Activated naive CD8-positive, alpha-beta T cell treated with anti-CD3 and anti-CD28 coated beads, Interleukin-2, amount 50 U/mL, for 16 hours (primary cell): ENCODE measurements around the gene ACTL8.

ENCODE experiments used
- DNase-seq: peaks from one replicate; pipeline ENCODE4 v3.0.0-alpha.2; 2020; ENCODE audit warnings: low read depth, low spot score

ACTL8 gene

DNA sequence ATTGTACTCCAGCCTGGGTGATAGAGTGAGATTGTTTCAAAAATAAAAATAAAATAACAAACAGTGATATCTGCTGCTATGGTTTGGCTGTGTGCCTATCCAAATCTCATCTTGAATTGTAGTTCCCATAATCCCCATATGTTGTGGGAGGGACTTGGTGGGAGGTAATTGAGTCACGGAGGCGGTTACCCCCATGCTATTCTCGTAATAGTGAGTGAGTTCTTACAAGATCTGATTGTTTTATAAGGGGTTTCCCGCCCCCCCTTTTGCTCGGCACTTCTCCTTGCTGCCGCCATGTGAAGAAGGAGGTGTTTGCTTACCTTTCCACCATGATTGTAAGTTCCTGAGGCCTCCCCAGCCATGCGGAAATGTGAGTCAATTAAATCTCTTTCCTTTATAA, 47.8 kb downstream of the ACTL8 start:
- no peak for DNase-seq

DNA sequence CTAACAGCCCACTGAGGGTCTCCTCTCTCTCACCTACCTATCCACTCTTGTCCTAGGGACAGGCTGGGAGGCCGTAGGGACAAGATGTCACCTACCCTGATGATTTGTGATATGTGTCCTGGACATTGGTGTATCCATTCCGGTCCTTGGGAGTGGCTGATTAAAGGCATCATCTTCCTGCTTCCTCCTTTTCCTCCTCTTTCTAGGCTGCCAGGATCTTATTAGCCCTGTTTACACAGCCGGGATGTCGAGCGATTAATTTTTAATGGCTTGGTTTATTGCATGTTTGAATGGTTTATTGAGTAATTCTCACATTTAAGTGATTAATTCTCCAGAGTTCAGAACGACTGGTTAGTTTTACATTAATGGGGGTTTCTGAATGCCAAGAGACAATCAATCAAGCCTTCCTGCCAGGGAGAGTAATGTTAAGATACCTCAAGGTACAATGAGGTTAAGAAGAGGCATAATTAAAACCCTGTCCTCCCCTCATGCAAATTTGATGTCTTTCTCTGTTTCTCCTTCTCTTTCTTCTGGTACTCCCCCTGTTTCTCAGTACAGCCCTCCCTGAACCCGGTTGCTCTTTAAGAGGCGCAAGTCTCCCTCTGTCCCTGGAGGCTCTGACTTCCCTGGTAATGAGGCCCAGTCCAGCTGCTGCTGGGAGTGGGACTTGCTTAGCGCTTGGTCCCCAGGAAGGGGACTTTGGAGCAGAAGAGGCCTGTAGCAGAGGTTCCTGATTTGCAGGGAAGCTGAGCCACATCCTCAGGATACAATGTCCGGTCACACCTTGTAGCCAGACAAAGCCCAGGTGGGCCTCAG, 50.9 kb downstream of the ACTL8 start:
- no peak for DNase-seq

DNA sequence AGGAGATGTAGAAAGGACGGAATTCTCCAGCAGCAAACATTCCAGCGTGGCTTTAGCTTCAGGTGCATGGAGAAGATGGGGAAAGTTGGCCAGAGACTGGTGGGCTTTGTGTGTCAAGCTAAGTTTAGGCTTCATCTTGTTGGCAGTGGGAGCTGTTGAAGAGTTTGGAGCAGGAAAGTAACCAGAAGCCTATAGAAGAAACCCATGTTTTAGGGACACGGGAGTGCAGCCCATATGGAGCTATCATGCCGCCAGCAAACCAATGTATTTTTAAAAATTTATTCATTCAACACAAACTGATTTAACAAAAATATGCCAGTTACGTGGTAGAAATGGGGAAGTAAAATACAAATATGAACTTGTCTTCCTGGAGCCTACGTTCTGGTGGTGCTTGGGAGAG, 53.7 kb downstream of the ACTL8 start:
- no peak for DNase-seq

DNA sequence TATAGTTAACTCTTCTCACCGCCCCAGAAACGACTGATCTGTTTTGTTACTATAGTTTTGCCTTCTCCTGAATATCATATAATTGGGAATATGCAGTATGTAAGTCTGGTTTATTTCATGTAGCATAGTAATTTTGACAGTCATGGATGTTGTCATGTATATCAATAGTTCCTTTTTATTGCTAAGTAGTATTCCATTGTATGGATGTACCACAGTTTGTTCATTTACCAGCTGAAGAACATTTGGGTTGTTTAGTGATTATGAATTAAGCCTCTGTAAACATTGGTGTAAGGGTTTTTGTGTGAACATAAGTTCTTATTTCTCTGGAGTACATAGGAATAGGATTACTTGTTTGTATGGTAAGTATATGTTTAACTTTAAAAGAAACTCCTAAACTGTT, 55.5 kb downstream of the ACTL8 start:
- no peak for DNase-seq

DNA sequence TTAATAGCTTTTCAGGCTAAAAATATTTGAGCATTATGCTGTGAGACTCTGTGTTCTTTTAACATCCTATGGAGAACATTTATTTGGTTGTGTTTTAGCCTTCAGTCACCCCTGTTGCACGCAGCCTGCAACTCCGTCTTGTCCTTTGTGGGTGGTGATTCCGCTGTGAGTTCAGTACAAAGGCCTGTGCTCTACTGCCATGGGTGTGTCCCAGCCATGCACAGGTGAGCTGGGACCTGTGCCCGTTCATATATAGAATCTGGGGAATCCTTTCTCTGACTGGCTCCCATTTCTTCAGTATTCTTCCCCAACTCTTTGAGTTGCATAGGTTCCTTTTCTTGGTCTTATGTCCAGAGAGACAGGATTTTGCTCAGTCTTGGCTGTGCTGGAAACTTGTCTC, 61.4 kb downstream of the ACTL8 start:
- no peak for DNase-seq

DNA sequence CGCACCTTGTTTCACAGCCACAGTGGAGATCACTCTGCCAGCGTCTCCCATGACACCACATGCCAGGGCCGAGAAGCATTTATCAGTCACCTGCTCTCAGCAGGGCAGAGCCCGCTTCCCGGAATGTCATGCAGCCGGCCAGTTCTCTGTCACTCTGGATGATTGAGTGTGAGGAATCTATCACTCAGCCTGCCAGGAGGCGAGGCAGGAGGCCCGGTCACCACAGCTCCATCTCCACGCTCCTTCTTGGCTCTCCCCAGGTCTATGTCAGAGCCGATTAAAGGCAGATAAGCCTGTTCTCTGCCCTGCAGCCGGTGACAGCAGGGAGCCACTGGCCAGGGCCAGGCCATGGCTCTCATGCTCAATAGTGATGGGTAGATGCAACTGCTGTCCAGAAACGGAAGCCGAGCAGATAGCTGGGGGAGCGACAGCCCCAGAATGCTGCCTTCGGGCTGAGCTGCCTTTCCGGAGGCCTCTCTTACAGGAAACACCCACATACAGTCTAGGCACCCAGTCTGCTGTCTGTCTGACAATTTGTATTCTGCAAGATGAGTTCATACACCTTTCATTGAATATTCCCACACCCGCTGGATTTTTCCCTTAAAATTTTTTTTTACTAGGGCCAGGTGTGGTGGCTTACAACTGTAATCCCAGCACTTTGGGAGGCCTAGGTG, 64.1 kb downstream of the ACTL8 start:
- no peak for DNase-seq

DNA sequence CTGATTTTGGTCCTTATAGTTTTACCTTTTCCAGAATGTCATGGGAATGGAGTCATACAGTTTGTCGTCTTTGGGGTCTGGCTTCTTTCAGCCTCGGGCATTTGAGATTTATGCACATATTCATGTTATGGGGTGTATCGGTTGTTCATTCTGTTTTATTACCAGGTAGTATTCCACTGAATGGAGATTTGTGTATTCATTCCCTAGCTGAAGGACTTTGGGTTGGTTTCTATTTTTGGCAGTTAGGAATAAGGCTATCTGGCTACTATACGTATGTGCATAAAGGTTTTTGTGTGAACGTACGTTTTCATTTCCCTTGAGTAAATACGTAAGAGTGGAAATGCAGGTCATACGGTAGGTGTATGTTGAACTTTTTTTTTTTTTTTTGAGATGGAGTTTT, 65.1 kb downstream of the ACTL8 start:
- DNase-seq, result no peak

DNA sequence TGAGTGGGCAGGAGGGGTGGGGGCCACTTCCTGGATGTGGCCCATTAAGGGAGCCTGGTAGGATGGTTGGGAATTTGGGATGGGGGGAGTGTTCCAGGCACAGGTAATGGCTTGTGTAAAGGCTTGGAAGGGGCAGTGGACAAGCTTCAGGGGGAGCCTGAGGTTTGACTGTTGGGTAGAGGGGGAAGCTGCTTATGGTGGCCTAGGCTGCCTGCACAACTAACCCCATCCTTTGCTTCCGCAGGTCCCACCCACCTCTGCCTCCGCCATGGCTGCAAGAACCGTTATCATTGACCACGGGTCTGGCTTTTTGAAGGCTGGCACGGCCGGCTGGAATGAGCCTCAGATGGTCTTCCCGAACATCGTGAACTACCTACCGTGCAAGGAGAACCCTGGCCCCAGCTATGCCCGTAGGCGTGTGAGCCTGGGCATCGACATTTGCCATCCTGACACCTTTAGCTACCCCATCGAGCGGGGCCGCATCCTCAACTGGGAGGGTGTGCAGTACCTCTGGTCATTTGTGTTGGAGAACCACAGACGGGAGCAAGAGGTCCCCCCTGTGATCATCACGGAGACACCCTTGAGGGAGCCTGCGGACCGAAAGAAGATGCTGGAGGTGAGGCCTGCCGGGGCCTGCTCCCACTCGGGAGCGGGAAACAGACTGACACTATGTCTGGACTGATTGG, 67.8 kb downstream of the ACTL8 start:
- no peak for DNase-seq

DNA sequence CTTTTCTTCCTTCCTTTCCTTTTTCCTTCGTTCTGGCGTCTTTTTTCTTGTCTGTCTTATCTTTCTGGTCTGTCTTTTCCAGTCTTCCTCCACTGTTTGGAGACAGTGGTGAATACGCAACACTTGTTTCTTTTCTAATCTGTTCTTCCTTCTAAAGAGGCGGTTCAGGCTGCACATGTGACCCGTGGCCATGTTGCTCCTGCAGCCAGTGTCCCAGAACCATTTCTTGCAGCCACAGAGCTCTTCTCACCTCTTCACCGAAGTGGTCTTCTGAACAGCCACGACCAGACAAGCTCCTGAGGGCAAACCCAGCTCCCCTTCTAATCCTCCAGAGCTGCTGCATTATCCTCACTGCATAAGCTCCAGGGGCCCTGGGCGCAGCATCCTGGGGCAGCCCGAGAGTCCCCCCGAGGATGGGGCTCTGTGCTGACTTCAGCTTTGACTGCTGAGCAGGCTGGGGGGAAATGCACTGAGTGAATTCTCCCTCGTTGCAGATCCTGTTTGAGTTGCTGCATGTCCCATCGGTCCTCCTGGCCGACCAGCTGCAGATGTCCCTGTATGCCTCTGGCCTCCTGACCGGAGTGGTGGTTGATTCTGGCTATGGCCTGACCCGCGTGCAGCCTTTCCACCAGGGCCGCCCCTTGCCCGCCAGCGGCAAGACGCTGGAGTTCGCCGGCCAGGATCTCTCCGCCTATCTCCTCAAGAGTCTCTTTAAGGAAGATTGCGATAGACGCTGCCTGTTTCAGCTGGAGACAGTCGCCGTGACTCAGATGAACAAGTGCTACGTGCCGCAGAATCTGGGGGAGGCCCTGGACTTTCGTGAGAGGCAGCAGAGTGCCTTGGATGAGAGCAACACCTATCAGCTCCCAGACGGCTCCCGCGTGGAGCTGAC, 70.4 kb downstream of the ACTL8 start:
- no peak for DNase-seq

DNA sequence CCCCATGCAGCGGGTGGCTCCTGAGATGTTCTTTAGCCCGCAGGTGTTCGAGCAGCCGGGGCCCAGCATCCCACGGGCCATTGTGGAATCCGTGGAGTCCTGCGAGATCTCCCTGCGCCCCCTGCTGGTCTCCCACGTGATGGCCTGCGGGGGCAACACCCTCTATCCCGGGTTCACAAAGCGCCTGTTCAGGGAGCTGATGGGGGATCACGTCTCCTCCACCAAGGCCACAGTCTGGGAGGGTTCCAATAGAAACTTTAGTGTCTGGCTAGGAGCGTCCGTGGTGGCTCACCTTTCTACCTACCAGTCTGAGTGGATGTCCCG, 71.0 kb downstream of the ACTL8 start:
- no peak for DNase-seq

DNA sequence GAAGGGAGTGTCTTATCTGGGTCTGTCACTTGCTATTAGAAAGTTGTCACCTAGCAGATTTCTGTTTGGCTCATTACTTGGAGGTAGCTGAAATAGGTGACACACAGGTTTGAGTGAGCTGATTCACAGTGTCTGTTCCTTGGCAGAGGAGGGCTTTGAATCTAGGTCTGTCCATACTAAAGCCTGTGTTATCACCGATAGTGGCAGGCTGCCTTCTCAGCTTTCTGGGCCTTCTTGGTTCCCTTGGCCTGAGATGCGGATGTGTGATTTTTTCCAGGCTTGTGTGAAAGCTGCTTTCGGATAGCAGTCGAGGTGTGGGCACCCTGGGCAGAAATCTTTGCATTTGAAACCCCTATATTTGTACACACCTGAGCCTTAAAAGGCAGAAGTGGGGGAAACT, 73.9 kb downstream of the ACTL8 start:
- DNase-seq, result no peak

DNA sequence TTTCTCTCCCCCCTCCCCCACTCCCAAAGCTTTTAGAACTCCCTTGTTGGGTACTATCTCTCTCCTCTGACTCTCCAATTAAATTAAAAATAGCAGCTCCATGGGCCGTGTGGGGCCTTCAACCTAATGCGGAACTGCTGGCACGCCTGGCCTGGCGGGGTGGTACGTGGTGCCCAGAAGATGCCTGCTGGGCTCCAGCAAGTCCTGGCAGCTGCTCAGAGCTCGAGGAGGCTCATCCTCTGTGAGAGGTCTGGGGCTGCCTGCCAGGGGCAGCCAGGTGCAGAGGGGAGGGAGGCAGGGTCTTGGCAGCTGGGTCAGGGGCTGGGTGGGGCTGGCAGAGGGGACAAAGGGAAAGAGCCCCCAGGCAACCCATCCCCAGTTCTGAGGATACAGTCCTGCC, 74.4 kb downstream of the ACTL8 start:
- no peak for DNase-seq

DNA sequence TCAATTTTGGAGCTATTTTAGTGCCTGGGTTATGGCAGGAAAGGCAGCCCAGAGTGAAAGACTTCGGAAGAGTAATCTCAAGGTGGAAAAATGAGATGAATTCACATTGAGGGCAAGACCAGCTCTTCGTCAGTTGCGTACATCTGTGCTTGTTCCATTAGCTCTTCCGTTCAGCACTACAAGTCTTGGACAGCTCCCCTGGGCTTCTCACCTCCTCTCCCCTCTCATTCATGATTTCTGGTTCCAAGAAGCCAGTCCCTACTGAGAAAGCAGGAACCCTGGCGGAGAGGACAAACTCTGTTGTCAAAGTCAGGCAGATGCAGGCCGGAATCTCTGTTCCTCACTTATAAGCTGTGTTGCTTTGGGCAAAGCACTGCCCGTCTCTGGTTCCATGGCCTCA, 76.5 kb downstream of the ACTL8 start:
- no peak for DNase-seq

DNA sequence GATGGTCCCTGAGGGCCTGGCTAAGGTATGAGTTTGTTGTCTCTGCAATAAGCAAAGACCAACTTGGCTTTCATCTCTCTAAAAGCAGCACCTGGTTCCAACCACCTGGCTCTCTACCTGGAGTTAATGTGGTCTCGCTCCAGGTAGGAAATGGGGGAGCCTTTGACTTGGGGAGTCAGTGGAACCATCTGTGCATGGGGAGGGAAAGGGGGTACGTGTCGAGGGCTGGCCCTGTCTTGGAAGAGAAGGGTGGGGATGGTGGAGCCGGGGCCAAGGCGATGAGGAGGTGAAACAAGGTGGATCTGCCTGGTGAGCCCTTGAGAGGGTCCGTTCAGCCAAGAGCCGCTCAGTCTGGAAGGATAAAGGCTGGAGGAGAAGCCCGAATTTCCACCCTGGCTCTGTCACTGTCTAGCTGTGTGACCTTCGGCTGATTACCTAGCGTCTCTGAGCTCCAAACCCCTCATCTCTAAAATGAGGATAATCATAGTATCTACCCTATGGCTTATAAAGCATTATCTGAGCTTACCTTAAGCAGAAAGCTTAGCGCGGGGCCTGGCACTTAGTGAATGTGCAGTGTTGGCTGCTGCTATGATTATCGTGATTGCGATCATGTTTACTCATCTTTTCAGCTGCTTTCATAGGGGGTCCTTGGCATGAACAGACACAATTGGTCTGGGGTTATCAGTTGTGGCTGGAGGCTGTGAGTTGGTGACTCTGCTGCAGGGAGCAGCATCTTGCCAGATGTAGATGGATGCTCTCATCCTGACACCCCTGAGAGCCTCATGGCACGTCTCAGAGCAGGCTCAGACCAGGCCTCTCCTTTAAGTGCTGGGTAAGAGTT, 78.7 kb downstream of the ACTL8 start:
- no peak for DNase-seq

DNA sequence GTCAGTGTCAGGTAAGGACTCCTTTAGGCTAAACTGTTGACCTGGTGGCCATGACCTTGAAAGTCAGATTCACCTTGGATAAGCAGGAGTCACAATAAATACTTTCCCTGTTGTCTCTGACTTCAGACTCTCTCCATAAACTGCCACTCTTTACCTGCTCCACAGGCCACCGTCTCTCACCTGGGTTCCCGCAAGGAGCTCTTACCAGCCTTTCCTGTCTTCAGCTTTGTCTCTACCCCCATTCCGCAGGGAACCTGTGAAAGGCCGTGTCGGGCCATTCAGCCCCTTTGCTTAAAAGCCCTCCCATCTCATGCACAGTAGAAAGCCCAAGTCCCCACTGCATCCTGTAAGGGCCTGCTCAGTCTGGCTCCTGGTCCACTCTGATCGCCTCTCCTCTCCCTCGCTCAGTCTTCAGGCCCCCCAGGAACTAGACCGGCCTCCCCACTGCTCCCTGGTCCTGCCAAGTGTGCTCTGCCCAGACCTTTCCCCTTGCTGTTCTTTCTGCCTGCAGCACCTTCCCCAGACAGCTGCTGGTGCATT, 79.5 kb downstream of the ACTL8 start:
- DNase-seq, result no peak

DNA sequence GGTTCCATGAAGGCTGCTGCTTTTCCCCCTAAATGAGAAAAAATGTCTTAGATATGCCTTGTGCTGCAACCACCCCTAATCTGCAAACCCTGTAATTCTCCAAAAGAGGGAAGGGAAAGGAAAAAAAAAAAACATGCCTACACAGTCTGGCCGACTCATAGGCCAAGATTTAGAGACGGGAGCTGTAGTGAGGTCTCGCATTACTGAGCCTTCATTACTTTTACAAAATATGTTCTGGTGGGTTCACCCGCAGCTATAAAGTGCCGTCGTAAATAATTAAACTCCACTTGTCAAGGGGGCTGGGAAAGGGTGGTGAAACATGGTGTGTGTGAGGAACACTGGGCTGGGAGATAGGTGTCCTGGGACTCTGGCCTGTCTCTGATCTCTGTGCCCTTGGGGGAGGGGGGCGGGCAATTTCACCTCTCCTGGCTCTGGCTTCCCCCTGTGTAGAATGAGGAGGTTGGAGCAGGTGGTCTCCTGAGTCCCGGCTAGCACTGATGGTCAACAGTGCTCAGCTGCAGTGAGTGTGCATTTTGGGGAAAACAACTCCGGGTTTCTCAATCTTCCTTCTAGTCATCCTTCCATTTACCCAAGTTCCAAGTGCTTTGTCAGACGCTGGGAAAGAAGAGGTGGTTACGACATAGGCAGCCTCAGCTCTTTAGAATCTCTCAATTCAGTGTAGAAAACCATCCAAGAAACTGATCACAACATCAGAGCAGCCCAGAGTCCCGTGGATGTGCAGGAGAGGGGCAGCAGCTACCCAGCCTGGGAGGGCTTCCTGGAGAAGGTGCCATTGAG, 82.3 kb downstream of the ACTL8 start:
- no peak for DNase-seq

DNA sequence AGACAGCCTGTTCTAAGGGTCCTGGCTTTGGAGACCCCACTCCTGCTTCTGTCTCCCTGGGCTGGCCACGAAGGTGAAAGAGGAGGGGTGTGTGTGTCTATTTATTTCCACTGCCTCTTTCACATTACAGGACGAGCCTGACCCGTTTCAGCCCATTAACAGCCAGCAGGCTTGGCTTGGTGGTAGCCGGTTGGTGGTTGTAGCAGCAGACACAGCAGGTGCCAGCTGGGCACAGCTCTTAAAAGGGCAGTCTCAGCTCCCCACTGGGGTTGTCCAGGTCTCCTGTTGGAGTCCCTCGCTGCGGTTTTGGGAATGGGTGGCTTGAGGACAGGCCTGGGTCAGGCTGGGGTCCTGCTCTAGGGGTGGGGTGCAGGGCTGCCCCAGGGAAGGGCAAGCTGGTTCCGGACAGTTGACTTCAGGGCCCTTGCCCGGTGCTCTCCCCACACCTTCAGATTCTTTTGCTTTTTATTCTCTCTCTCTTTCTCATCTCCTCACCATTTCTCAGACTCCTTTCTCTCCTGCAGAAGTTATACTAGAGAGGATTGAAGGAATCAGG, 84.6 kb downstream of the ACTL8 start:
- DNase-seq, result no peak

DNA sequence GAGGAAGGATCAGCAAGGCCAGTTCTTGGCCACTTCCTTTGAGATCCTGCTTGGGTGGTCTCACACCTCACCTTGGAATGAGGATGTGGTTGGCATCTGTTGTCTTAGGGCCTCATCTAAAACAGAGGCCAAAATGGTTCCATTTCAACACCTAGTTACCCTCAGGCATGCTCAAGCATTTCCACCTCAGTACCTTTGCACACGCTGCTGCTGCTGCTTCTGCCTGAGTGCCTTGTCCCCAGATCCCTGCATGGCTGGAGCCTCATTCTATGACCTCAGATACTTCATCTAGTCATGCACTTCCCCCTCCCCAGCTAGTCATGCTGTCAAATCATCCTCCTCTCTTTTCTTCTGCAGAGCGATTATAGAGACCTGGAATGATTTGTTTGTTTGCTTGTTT, 86.8 kb downstream of the ACTL8 start:
- no peak for DNase-seq

DNA sequence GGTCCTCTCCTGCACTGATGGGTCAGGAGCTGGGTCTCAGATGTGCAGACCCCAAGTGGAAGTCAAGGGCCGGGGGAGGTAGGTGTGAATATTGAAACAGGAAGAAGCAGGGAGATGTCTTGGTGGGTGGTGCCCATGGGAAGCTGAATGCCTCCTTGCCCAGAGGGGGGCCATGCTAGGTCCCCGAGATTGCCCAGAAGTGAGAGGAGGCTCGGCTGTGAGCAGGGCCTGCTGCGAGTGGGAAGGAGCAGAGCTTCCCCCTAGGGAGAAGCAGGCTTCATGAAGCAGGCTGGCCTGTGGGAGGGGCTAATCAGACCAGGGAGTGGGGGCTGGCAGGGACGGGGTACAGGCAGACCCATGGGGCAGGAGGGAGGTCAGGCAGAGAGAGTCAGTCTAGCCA, 87.6 kb downstream of the ACTL8 start:
- DNase-seq, result no peak
